Measurements from ENCODE around the gene SUOX. TPM values are rescaled to one million over a fixed set of nuclear protein-coding genes. Genes with fewer than 3 reads are reported as not detected.

SUOX gene
- total and polyA plus RNA-seq, 10 donors, result 6.0 to 29.1 (median 16.6) TPM

DNA sequence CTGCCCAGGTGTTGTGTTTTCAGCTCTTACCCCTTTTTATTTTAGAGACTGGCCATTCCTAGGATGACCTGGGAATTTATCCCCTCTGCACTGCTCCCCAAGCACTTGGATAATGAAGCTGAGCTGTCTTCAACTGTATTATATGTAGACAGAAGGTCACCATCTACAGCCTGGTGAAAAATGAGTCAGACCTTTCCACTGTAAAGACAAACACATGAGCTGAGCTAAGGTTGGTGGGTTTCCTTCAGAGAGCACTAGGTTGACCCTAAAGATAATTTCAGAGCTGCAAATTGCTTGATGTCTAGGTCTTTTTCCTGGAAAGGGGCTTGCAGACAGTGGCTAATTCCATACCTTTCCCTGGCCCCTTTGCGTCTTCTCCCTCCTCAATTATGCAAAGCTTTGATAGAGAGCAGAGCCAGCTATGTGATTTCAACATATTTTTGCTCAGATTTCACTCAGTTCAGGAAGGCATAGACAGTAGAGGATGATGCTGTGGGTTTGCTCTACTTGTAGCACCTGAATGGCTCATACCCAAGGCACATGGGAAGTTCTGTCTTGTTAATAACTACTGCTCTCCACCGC, 14.5 kb downstream of the SUOX start:
- no peak overlapping the region for H3K4me3 ChIP-seq
- intact Hi-C loops (cut with DNase I; ENCODE audit: low total_unique reads), result no loop called here
- no peaks in the 10 kb centered on the region for H3K9me3 ChIP-seq
- peaks cover 0 to 8% (median 0%) of the 10 kb centered on the region in 6 donors for H3K36me3 ChIP-seq
- H3K27me3 ChIP-seq (replicated peaks in 1 of 7), result no peaks in the 10 kb centered on the region
- H3K4me1 ChIP-seq, result peaks cover 0 to 24% (median 12%) of the 10 kb centered on the region in 6 donors
- no peak overlapping the region for H3K27ac ChIP-seq
- no peak for DNase-seq
- TF ChIP-seq POLR2A (IDR thresholded peaks at IDR 0.05) (no peak), POLR2AphosphoS5 (IDR thresholded peaks at IDR 0.05) (no peak)
- TF ChIP-seq, protein P1, sequence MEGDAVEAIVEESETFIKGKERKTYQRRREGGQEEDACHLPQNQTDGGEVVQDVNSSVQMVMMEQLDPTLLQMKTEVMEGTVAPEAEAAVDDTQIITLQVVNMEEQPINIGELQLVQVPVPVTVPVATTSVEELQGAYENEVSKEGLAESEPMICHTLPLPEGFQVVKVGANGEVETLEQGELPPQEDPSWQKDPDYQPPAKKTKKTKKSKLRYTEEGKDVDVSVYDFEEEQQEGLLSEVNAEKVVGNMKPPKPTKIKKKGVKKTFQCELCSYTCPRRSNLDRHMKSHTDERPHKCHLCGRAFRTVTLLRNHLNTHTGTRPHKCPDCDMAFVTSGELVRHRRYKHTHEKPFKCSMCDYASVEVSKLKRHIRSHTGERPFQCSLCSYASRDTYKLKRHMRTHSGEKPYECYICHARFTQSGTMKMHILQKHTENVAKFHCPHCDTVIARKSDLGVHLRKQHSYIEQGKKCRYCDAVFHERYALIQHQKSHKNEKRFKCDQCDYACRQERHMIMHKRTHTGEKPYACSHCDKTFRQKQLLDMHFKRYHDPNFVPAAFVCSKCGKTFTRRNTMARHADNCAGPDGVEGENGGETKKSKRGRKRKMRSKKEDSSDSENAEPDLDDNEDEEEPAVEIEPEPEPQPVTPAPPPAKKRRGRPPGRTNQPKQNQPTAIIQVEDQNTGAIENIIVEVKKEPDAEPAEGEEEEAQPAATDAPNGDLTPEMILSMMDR (IDR thresholded peaks at IDR 0.05 in 8 of 11, conservative IDR thresholded peaks at IDR 0.05 in 3 of 11), result no peak
- 82 to 98% (median 91%) methylated on average over 2 of the region's 2 CpGs for WGBS, 5 donors

DNA sequence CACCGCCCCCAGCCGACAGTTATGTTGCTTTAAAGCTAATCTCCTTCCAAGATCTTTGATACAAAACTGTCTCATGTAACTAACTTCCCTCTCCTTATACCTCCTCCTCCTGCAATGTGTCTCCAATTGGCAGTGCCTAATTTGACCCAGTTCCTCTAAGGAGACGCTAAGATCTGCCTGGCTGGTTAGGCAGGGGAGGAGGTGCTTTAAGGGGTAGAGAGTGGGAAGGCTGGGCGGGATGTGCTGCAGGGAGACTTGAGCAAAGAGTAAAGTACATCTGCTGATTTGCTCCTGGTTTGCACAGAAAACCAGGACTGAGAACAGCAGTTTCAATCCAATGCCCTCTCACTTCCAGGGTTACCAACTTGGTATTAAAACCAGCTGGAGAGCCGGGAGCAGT, 16.4 kb downstream of the SUOX start:
- H3K36me3 ChIP-seq, result peaks cover 0 to 12% (median 0%) of the 10 kb centered on the region in 6 donors
- TF ChIP-seq, protein P1 (IDR thresholded peaks at IDR 0.05 in 8 of 11, conservative IDR thresholded peaks at IDR 0.05 in 3 of 11), result no peak
- TF ChIP-seq POLR2A (IDR thresholded peaks at IDR 0.05) (no peak), POLR2AphosphoS5 (IDR thresholded peaks at IDR 0.05) (no peak)
- no peaks in the 10 kb centered on the region for H3K27me3 ChIP-seq (replicated peaks in 1 of 7)
- intact Hi-C loops (cut with DNase I; ENCODE audit: low total_unique reads), result no loop called here
- no peak overlapping the region for H3K4me3 ChIP-seq
- 81 to 91% (median 88%) methylated on average over 5 of the region's 5 CpGs for WGBS, 5 donors
- H3K27ac ChIP-seq, result no peak overlapping the region
- no peak for DNase-seq
- no peaks in the 10 kb centered on the region for H3K9me3 ChIP-seq
- peaks cover 0 to 6% (median 2%) of the 10 kb centered on the region in 6 donors for H3K4me1 ChIP-seq

DNA sequence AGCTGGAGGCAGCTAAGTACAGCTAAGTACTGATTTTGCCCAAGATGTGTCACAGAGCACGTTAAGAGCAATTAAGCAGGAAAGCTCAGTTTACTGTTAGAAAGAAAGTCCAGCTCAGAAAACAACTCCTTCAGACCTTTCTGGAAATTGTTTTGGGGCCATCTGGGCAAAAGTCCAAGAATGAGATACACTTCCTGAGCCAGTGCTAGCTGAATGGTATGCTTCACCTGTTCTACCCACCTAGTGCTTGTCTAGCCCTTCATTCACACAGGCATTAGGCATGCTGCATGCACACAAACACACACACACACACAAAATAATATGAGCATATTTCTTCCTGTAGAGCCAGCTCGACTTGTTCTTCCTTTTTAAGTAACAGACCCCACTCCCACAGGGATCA, 17.1 kb downstream of the SUOX start:
- no peaks in the 10 kb centered on the region for H3K27me3 ChIP-seq (replicated peaks in 1 of 7)
- H3K4me1 ChIP-seq, result peaks cover 0 to 1% (median 0%) of the 10 kb centered on the region in 6 donors
- 39 to 56% (median 55%) methylated on average over 2 of the region's 2 CpGs for WGBS, 5 donors
- no peak for TF ChIP-seq POLR2A (IDR thresholded peaks at IDR 0.05)
- TF ChIP-seq, protein P1 (IDR thresholded peaks at IDR 0.05 in 8 of 11, conservative IDR thresholded peaks at IDR 0.05 in 3 of 11), result no peak
- H3K4me3 ChIP-seq, result no peak overlapping the region
- intact Hi-C loops (cut with DNase I; ENCODE audit: low total_unique reads), result no loop called here
- peaks cover 0 to 13% (median 0%) of the 10 kb centered on the region in 6 donors for H3K36me3 ChIP-seq
- DNase-seq, result no peak
- H3K9me3 ChIP-seq, result no peaks in the 10 kb centered on the region
- no peak overlapping the region for H3K27ac ChIP-seq

DNA sequence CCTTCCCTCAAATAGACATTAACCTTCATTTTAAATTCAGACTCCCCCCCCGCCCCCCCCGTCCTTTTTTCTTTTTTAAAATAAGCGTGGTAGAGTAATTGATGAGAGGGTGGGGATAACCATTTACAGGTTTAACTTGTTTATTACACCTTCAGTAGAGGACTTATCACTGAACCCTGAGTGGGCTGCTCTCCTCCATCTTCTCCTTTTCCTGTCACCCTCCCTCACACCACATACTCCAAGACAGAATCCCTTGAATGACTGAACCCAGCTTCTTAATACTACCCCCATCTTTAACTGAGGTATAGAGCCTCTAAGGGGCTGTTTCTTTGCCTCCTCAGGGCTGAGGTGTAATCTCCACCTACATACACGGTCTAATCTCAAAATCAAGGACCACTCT, 20.1 kb downstream of the SUOX start:
- WGBS, 5 donors, result 86 to 99% (median 93%) methylated on average over 4 of the region's 4 CpGs
- Histone ChIP-seq H3K27ac (no peak overlapping the region), H3K36me3 (peaks cover 0 to 8% (median 0%) of the 10 kb centered on the region in 6 donors), H3K4me3 (no peak overlapping the region), H3K9me3 (no peaks in the 10 kb centered on the region), H3K27me3 (replicated peaks in 1 of 7) (no peaks in the 10 kb centered on the region), H3K4me1 (peaks cover 5 to 25% (median 19%) of the 10 kb centered on the region in 6 donors)
- DNase-seq, result no peak
- intact Hi-C loops (cut with DNase I; ENCODE audit: low total_unique reads), result no loop called here
- TF ChIP-seq, protein P1 (IDR thresholded peaks at IDR 0.05 in 8 of 11, conservative IDR thresholded peaks at IDR 0.05 in 3 of 11), result no peak
- TF ChIP-seq POLR2A (IDR thresholded peaks at IDR 0.05) (no peak), POLR2AphosphoS5 (IDR thresholded peaks at IDR 0.05) (no peak)
